ENCODE measurements around the gene ANAPC1.
"Not testable (repeated sequence)": the region's sequence is repeated elsewhere in the genome, so short reads cannot be mapped to it uniquely, and the experiment has no call there.

The ANAPC1 gene

DNA sequence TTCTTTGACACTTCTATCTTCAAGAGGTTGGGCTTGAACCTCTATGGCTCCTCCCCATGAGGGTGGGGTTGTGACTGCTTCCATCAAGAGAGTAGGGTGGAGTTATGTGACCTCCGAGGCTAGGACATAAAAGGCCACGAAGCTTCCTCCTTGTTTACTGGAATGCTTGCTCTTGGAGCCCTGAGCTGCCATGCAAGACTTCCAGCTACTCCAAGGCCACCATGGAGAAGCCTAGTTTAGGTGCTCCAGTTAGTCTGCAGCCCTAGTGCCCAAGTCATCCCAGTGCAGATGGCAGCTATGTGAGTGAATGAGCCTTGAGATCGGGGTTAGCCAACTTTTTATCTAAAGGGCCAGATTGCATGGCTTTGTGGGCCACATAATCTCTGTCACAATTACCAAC, 12.0 kb upstream of the ANAPC1 start:
- no peak for DNase-seq (ENCODE audit: extremely low read depth, low read depth)
- TF ChIP-seq, protein P1, sequence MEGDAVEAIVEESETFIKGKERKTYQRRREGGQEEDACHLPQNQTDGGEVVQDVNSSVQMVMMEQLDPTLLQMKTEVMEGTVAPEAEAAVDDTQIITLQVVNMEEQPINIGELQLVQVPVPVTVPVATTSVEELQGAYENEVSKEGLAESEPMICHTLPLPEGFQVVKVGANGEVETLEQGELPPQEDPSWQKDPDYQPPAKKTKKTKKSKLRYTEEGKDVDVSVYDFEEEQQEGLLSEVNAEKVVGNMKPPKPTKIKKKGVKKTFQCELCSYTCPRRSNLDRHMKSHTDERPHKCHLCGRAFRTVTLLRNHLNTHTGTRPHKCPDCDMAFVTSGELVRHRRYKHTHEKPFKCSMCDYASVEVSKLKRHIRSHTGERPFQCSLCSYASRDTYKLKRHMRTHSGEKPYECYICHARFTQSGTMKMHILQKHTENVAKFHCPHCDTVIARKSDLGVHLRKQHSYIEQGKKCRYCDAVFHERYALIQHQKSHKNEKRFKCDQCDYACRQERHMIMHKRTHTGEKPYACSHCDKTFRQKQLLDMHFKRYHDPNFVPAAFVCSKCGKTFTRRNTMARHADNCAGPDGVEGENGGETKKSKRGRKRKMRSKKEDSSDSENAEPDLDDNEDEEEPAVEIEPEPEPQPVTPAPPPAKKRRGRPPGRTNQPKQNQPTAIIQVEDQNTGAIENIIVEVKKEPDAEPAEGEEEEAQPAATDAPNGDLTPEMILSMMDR (IDR thresholded peaks at IDR 0.05; ENCODE audit: low read depth, low read length), result no peak

DNA sequence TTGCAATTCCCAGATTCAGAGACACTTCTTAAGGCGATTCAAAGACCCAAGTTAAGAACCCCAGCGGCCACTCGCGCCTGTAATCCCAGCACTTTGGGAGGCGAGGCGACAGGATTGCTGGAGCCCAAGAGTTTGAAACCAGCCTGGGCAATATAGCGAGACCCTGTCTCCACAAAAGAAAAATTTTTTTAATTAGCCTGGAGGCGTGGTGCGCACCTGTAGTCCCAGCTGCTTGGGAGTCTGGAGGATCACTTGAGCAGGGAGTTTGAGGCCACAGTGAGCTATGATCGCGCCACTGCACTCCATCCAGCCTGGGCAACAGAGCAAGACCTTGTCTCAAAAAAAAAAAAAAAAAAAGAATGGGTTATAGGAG, 585 bp upstream of the ANAPC1 start:
- TF ChIP-seq, protein P1 (IDR thresholded peaks at IDR 0.05; ENCODE audit: low read depth, low read length), result no peak
- DNase-seq (ENCODE audit: extremely low read depth, low read depth), result no peak

DNA sequence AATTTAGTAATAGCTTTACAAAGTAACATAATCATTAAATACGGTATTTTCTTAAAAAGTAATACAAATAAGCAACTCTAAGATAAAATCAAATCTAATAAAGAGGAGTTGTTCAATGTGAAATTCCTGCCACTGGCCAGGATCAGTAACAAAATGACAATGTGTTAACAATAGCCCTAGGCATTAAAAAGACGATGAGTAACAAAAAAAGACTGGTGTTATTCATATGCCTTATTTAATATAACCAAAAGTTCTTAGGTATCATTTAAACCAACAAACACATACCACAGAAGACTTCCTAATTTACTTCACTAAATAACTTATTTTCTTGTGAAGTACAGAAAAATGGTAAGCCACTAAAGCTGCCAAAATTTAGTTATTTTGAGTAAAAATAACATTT, 11.2 kb downstream of the ANAPC1 start:
- DNase-seq (ENCODE audit: extremely low read depth, low read depth), result not testable (repeated sequence)

DNA sequence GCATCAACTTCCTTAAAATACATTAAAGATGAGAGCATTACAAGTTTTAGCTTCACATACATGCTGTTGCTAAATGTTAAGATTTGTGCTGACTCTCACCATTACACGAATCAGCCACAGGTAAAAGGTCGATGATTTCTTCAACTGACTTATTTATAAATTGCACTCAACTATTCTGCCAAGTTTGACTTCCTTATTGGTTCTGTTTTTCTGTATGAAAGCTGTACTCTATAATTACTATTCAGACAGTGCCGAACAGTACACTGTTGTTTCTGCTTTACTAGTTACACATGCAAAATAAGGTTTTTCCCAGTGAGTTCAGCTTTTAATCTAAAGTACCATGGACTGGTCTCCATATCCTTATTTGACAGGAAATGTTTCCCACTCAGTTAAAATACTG, 18.9 kb downstream of the ANAPC1 start:
- DNase-seq (ENCODE audit: extremely low read depth, low read depth), result not testable (repeated sequence)

DNA sequence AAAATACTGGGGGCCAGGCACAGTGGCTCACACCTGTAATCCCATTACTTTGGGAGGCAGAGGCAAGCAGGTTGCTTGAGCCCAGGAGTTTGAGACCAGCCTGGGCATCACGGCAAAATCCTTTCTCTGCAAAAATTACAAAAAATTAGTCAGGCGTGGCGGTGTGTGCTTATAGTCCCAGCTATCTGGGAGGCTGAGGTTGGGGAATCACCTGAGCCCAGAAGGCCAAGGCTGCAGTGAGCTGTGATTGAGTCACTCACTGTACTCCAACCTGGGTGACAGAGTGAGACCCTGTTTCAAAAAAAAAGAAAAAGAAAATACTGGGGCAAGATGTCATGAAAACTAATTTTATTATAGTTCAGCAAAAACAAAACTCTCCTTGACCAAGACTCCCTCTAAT, 24.0 kb downstream of the ANAPC1 start:
- not testable (repeated sequence) for DNase-seq (ENCODE audit: extremely low read depth, low read depth)

DNA sequence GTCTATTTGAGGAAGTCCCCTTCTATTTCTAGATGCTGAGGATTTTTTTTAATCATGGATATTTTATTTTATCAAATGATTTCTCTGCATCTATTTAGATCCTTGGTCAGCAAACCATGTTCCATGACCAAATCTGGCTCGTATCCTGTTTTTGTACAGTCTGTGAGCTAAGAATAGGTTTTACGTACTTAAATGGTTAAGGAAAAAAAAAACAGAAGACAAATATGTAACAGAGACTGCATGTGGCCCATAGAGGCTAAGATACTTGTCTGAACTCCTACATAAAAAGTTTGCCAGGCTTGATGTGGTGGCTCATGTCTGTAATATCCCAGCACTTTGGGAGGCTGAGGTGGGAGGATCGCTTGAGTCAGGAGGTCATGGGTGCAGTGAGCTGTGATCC, 31.4 kb downstream of the ANAPC1 start:
- DNase-seq (ENCODE audit: extremely low read depth, low read depth), result not testable (repeated sequence)

DNA sequence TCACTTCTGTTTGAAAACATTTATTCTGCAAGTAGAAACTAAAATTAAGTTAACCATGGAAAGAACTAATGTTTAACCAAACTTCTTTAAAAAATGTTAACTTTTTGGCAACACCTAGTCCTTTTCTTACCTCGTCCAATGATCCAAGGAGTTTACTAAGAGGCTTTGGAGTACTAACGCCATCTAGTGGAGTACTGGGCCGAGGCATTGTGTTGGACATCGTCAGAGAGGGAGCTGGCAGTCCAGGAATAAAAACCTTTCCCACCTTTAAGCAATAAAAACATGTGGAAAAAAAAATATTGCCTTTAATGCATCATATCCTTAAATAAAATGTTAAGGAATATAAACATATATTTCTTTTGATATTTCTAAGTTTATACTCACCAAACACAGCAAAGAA, 33.3 kb downstream of the ANAPC1 start:
- peak; percentile 0 for DNase-seq (ENCODE audit: extremely low read depth, low read depth)
- TF ChIP-seq, protein P1 (IDR thresholded peaks at IDR 0.05; ENCODE audit: low read depth, low read length), result peak; percentile 36

DNA sequence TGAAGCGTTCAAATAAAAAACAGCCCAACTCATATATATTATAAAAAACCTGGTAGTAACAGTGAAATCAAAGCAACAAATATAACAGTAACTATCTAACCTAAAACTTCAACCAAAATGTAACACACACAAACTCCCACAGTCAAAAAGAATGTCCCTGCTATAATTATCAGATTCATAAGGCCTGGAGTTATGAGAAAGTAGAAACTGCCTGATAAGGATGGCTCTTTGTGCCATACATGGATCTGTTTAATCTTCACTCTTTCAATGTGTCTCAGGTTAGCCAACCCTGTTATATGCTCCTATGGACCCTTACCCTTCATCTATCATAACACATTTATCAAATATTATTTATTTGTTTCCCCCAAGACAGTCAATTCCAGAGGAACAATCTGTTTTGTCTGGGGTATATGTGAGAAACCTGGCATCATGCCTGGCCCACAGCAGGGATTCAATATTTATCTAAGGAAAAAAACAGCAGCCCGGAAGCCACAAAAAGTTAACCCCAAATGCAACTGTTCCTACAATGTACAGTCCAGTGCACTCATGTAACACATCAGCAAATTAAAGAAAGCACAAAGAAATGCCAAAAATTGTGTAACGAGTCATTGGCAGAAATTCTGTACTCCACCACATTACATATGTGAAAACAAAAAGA, 44.2 kb downstream of the ANAPC1 start:
- not testable (repeated sequence) for DNase-seq (ENCODE audit: extremely low read depth, low read depth)

DNA sequence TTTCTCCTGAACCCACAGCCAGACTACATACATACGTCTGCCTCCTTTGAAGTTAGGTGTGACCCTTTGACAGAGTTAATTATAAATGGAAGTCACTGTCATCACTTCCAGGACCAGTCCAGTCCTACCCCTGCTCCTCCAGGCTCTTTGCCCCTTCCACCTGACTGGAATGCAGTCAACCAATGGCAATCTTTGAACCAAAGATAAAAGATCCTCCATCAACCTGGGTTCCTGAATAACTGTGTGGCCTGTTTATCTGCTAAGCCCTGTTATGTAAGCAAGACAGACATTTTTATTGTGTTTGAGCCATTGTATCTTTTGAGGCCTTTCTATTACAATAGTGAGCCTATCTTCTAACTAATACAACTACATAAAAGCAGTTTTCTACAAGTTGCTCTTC, 45.0 kb downstream of the ANAPC1 start:
- not testable (repeated sequence) for DNase-seq (ENCODE audit: extremely low read depth, low read depth)

DNA sequence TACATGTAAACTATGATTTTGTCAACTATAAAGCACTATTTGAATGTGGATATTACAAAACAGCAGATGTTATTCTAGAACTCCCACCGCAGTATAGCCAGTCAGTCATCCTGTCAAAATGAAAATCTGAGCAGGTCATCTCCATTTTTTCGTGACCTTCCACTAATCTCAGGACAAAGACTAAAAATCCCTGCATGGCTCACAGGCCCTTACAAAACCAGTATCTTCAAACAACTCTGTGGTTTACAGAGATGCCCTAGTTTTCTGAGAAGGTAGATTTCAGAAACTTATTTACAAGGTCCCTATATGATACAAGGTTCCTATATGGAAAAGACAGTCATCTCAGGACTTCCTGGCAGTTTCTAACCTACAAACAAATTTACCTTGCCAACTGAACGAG, 49.8 kb downstream of the ANAPC1 start:
- DNase-seq (ENCODE audit: extremely low read depth, low read depth), result not testable (repeated sequence)

DNA sequence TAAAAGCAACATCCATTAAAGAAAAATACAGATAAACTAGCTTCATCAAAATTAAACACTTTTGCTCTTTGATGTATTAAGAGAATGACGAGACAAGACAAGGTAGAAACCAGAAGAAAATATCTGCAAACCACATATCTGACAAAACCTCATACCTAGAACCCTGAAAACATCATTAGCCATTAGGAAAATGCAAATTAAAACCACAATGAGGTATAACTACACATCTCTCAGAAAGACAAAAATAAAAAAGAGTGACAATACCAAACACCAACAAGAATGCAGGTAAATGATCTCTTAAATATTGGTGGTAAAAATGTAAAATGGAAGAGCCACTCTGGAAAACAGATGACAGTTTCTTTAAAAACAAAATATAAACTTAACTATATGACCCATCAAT, 53.5 kb downstream of the ANAPC1 start:
- not testable (repeated sequence) for DNase-seq (ENCODE audit: extremely low read depth, low read depth)

DNA sequence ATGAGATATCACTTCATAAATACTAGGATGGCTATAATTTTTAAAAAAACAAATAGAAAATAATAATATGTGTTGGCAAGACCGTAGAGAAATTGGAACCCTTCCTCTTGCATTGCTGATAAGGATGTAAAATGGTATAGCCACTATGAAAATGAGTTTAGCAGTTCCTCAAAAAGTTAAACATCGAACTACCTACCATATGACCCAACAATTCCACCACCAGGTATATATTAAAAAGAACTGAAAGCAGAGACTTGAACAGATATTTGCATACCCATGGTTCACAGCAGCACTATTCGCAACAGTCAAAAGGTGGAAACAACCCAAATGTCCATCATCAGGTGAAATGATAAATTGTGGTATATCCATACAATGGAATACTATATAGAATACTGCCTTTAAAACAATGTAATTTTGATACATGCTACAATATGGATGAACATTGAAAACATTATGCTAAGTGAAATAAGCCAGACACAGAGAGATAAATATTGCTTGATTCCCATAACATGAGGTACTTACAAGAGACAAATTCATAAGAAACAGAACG, 55.7 kb downstream of the ANAPC1 start:
- DNase-seq (ENCODE audit: extremely low read depth, low read depth), result not testable (repeated sequence)

DNA sequence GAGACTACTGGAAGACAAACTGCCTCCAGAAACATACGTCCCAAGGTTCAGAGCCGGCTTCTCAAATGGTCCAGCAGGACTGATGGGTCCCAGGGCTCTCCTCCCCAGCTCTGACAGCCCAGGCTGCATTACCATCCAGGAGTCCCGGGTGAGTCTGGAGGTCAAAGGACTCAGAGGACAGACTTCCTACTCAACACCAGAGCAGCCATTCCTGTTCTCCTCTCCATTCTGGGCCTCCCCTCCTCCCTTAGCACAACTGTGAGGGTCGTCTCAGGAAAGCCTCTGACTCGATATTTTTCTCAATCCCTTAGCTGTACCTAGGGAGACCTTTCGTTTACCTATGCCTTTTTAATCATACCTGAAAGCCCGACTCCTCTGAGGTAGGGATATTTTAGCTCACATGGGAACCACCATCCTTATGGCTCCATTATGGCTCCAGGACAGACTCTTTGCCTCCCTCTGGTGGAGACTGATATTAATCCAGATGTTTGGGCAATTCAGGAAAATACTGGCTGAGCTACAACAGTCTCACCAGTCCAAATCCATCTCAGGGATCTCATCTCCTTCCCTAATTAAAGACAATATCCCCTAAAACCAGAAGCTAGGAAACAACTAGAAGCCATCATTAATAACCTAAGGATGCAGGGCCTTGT, 70.9 kb downstream of the ANAPC1 start:
- DNase-seq (ENCODE audit: extremely low read depth, low read depth), result not testable (repeated sequence)

DNA sequence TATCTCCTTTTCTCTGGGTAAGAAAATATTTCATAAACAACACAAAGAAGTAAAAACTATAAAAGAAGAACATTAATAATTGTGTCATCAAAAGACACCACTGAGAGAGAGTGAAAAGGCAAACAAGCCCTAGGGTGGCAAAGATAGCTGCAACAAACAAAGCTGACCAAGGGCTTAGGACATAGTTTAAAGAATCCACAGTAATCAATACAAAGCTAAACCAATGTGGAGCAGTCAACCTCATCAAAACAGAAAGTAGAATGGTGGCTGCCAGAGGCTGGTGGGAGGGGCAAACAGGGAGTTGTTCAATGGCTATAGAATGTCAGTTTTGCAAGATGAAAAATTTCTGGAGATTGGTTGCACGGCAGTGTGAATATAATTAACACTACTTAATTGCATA, 93.4 kb downstream of the ANAPC1 start:
- not testable (repeated sequence) for DNase-seq (ENCODE audit: extremely low read depth, low read depth)

DNA sequence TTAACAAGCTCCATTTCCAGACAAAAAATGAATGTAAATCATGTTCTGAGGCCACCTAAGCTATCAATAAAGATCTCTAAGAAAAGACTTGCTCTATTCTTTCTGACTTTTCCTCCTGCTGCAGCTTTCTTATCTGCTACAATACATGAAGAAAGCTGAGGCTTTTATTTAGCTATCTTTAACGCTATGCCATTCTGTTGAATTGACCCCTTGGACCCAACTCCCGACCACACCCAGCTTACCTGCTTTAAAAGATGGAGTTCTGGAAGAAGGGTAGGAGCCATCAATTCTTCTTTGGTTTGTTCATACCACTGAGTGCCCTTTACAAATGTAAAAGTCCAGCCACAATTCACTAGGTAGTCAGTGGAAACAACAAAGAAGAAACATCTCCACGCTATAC, 99.9 kb downstream of the ANAPC1 start:
- not testable (repeated sequence) for DNase-seq (ENCODE audit: extremely low read depth, low read depth)

DNA sequence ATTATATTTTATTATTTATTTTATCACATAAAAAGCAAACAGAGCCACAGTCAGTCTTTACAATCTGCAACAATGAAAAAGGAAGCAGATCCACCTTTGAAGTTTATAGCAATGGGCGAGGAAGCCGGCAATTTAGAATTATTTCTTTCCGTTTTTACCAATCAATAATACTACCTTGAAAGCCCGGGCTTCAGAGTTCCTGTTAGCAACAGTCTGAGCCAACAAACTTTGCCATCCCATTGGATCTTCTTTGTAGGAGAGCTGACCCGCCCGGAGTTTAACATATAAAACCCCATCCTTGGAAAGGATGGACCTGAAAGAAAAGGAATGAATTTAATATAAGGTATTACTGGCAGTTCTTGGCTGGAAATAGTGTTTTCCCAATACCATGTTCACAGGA, 101.8 kb downstream of the ANAPC1 start:
- not testable (repeated sequence) for DNase-seq (ENCODE audit: extremely low read depth, low read depth)

DNA sequence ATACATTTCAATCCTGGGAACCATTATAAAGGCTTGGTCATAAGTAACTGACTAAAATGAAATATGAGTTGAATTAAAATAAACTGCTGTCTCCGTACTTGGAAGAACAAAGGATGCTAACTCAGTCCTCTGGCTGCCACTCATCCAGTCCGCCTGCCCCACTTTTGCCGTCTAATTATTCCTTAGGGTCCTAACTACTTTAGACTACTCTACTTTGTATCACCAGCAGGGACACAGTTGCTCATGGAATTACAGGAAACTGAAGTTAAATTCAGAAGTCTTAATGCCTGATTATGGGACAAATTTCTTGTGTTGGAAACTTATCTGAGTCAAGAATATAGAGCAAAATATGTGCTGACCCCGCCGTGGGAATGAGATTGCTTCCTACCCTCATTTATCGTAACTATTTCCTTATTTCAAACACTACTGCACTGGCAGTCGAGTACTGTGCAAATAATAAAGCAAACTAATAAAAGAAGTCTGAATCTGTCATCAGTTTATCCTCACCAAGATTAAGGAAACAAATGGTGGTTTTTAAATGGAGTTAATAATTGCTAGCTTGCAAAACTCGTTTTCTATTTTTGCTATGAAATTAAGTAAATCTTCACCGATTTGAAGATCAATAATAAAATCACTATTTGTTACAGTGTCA, 102.4 kb downstream of the ANAPC1 start:
- DNase-seq (ENCODE audit: extremely low read depth, low read depth), result not testable (repeated sequence)

Data from AG09319 (cell line).